Trophoblast cell (in vitro differentiated cells and primary cell): ENCODE results near the gene REP15.

Source experiments
- DNase-seq, 2 donors: peaks; one replicate each; pipeline ENCODE4 v3.0.0-alpha.2; 2016
- H2AFZ ChIP-seq: 2 replicates; pipeline ENCODE4 v1.6.1; 2013; ENCODE audit warnings: low read length, moderate library complexity, mild to moderate bottlenecking; ENCODE audit not compliant: insufficient read depth, poor library complexity
- H2AK5ac ChIP-seq: 2 replicates; pipeline ENCODE4 v1.6.1; 2013; ENCODE audit warnings: mild to moderate bottlenecking, low read length
- H2BK120ac ChIP-seq: 2 replicates; pipeline ENCODE4 v1.6.1; 2013; ENCODE audit warnings: low read length, mild to moderate bottlenecking, moderate library complexity; ENCODE audit not compliant: insufficient read depth, poor library complexity
- H2BK12ac ChIP-seq: 2 replicates; pipeline ENCODE4 v1.6.1; 2013; ENCODE audit warnings: mild to moderate bottlenecking, low read length, moderate library complexity
- H2BK5ac ChIP-seq: 2 replicates; pipeline ENCODE4 v1.6.1; 2013; ENCODE audit warnings: low read length, low read depth, moderate library complexity, mild to moderate bottlenecking; ENCODE audit not compliant: poor library complexity
- H3K14ac ChIP-seq: 2 replicates; pipeline ENCODE4 v1.6.1; 2013; ENCODE audit warnings: mild to moderate bottlenecking, low read length
- H3K18ac ChIP-seq: 2 replicates; pipeline ENCODE4 v1.6.1; 2013; ENCODE audit warnings: mild to moderate bottlenecking, low read length
- H3K23ac ChIP-seq: 2 replicates; pipeline ENCODE4 v1.6.1; 2013; ENCODE audit warnings: low read length
- H3K27ac ChIP-seq: 2 replicates; pipeline ENCODE4 v1.5.1; 2013; ENCODE audit warnings: low read depth, mild to moderate bottlenecking, inconsistent platforms, low read length, moderate library complexity
- H3K27me3 ChIP-seq: 2 replicates; pipeline ENCODE4 v1.6.1; 2013; ENCODE audit warnings: inconsistent platforms, mild to moderate bottlenecking, low read length, moderate library complexity; ENCODE audit not compliant: insufficient read depth
- H3K36me3 ChIP-seq, 2 experiments: 1 replicate in 1 of 2; 2 replicates in 1 of 2; pipeline ENCODE4 v1.6.1; 2013; ENCODE audit warnings: low read length in 2 of 2, mild to moderate bottlenecking in 2 of 2, moderate library complexity in 1 of 2; ENCODE audit not compliant: insufficient read depth in 2 of 2, control insufficient read depth in 1 of 2
- H3K4ac ChIP-seq: 2 replicates; pipeline ENCODE4 v1.6.1; 2013; ENCODE audit warnings: low read depth, mild to moderate bottlenecking, low read length, moderate library complexity
- H3K4me1 ChIP-seq, 2 experiments: 1 replicate in 1 of 2; 2 replicates in 1 of 2; pipeline ENCODE4 v1.6.1; 2013; ENCODE audit warnings: low read length in 2 of 2, mild to moderate bottlenecking in 2 of 2, moderate library complexity in 1 of 2; ENCODE audit not compliant: insufficient read depth in 2 of 2, control insufficient read depth in 1 of 2
- H3K4me2 ChIP-seq: 2 replicates; pipeline ENCODE4 v1.6.1; 2013; ENCODE audit warnings: inconsistent platforms, mild to moderate bottlenecking, low read length, moderate library complexity
- H3K4me3 ChIP-seq: 2 replicates; pipeline ENCODE4 v1.5.1; 2013; ENCODE audit warnings: mild to moderate bottlenecking, low read depth, low read length, inconsistent platforms
- H3K79me1 ChIP-seq: one replicate; pipeline ENCODE4 v1.6.1; 2013; ENCODE audit warnings: low read length
- H3K79me2 ChIP-seq: 2 replicates; pipeline ENCODE4 v1.6.1; 2013; ENCODE audit warnings: low read length, mild to moderate bottlenecking; ENCODE audit not compliant: control insufficient read depth, insufficient read depth, poor library complexity
- H3K9ac ChIP-seq: 2 replicates; pipeline ENCODE4 v1.6.1; 2013; ENCODE audit warnings: mild to moderate bottlenecking, low read length
- H3K9me3 ChIP-seq: 2 replicates; pipeline ENCODE4 v1.6.1; 2013; ENCODE audit warnings: low read depth, mild to moderate bottlenecking, control low read depth, inconsistent platforms, low read length; ENCODE audit not compliant: insufficient read depth
- H4K12ac ChIP-seq: 2 replicates; pipeline ENCODE4 v1.6.1; 2013; ENCODE audit warnings: low read depth, mild to moderate bottlenecking, low read length, moderate library complexity
- H4K8ac ChIP-seq: 2 replicates; pipeline ENCODE4 v1.6.1; 2013; ENCODE audit warnings: low read depth, mild to moderate bottlenecking, low read length, moderate library complexity
- H4K91ac ChIP-seq: one replicate; pipeline ENCODE4 v1.6.1; 2013; ENCODE audit warnings: low read depth, mild to moderate bottlenecking, low read length, moderate library complexity
- WGBS: extraction: QIAGEN DNeasy Blood & Tissue Kit; methylation state at CpG from one replicate; pipeline ENCODE4 v1.1.7; 2013; ENCODE audit warnings: missing lambda C conversion rate; ENCODE audit not compliant: insufficient read length, insufficient coverage; ENCODE audit errors: extremely low coverage; 5-methylcytosine and 5-hydroxymethylcytosine counted together

The REP15 gene

GRCh38 chr12:27705263-27705662 lies 9.0 kb downstream of the REP15 start:
- no peak overlapping the region for H3K4me2 ChIP-seq
- H3K23ac ChIP-seq = no peak overlapping the region
- no CpG with 5 or more reads among the region's 8 CpGs for WGBS

DNA sequence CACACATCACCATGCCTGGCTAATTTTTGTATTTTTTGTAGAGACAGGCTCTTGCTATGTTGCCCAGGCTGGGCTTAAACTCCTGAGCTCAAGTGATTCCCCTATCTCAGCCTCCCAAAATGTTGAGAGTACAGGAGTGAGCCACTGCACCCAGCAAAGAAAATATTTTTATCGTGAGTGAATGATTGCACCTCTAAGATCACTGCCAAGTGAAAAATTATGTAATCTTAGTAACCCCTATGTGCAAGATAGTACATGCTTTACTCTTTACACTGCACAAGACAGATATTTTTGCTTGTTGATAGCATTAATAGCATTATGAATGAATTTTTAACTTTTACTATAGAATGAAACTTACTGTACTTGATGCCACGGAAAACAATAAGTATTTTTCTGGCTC lies 11.0 kb downstream of the REP15 start:
- no peak overlapping the region for H2AFZ ChIP-seq
- no peak overlapping the region for H3K27ac ChIP-seq
- H3K4me2 ChIP-seq = no peak overlapping the region
- no peaks in the 10 kb centered on the region for H3K27me3 ChIP-seq
- H3K4me1 ChIP-seq = no peaks in the 10 kb centered on the region
- no peak overlapping the region for H2BK5ac ChIP-seq
- no peak overlapping the region for H3K4me3 ChIP-seq
- H3K36me3 ChIP-seq = no peaks in the 10 kb centered on the region
- H2BK12ac ChIP-seq = no peak overlapping the region
- no peak overlapping the region for H3K9ac ChIP-seq
- H4K12ac ChIP-seq = no peak overlapping the region
- no peak for DNase-seq
- no peak overlapping the region for H4K8ac ChIP-seq
- H3K9me3 ChIP-seq = no peaks in the 10 kb centered on the region
- no peak overlapping the region for H3K4ac ChIP-seq
- H2BK120ac ChIP-seq = no peak overlapping the region
- WGBS = no CpG with 5 or more reads among the region's 2 CpGs
- no peak overlapping the region for H3K14ac ChIP-seq
- peaks cover 10% of the 10 kb centered on the region for H3K79me1 ChIP-seq
- H3K18ac ChIP-seq = no peak overlapping the region
- H3K79me2 ChIP-seq = peaks cover 9% of the 10 kb centered on the region
- H2AK5ac ChIP-seq = no peak overlapping the region
- no peak overlapping the region for H3K23ac ChIP-seq
- no peak overlapping the region for H4K91ac ChIP-seq

More at GRCh38 chr12:27705263-27705662, 9.0 kb downstream of the REP15 start:
- Histone ChIP-seq H3K4ac (no peak overlapping the region), H2BK12ac (no peak overlapping the region), H2BK120ac (no peak overlapping the region), H3K79me2 (no peaks in the 10 kb centered on the region), H3K18ac (no peak overlapping the region), H3K79me1 (peaks cover 2% of the 10 kb centered on the region), H4K91ac (no peak overlapping the region), H3K4me1 (no peaks in the 10 kb centered on the region), H3K14ac (no peak overlapping the region), H3K27ac (no peak overlapping the region), H3K9me3 (no peaks in the 10 kb centered on the region), H2AFZ (no peak overlapping the region), H3K27me3 (no peaks in the 10 kb centered on the region), H2AK5ac (no peak overlapping the region), H4K8ac (no peak overlapping the region), H3K4me3 (no peak overlapping the region), H3K9ac (no peak overlapping the region), H3K36me3 (no peaks in the 10 kb centered on the region), H4K12ac (no peak overlapping the region), H2BK5ac (no peak overlapping the region)
- no peak for DNase-seq

- no peaks in the 10 kb centered on the region for H3K27me3 ChIP-seq
- no peak overlapping the region for H4K12ac ChIP-seq
- no peak overlapping the region for H3K4me2 ChIP-seq
- H4K91ac ChIP-seq = no peak overlapping the region
- WGBS = no CpG with 5 or more reads among the region's 12 CpGs
- peaks cover 13% of the 10 kb centered on the region for H3K79me2 ChIP-seq
- peaks cover 0 to 3% of the 10 kb centered on the region in 2 experiments for H3K36me3 ChIP-seq
- H2BK120ac ChIP-seq = no peak overlapping the region
- peaks cover 10% of the 10 kb centered on the region for H3K79me1 ChIP-seq
- no peak overlapping the region for H3K23ac ChIP-seq
- H4K8ac ChIP-seq = no peak overlapping the region
- H3K4ac ChIP-seq = no peak overlapping the region
- no peak overlapping the region for H3K27ac ChIP-seq
- no peak for DNase-seq
- no peaks in the 10 kb centered on the region for H3K9me3 ChIP-seq
- H3K14ac ChIP-seq = no peak overlapping the region
- no peak overlapping the region for H2BK12ac ChIP-seq
- no peak overlapping the region for H2AK5ac ChIP-seq
- no peaks in the 10 kb centered on the region for H3K4me1 ChIP-seq
- no peak overlapping the region for H2BK5ac ChIP-seq
- no peak overlapping the region for H3K9ac ChIP-seq
- H3K18ac ChIP-seq = no peak overlapping the region
- no peak overlapping the region for H2AFZ ChIP-seq
- no peak overlapping the region for H3K4me3 ChIP-seq
Observed at GRCh38 chr12:27709212-27709931, 13.1 kb downstream of the REP15 start.

DNA sequence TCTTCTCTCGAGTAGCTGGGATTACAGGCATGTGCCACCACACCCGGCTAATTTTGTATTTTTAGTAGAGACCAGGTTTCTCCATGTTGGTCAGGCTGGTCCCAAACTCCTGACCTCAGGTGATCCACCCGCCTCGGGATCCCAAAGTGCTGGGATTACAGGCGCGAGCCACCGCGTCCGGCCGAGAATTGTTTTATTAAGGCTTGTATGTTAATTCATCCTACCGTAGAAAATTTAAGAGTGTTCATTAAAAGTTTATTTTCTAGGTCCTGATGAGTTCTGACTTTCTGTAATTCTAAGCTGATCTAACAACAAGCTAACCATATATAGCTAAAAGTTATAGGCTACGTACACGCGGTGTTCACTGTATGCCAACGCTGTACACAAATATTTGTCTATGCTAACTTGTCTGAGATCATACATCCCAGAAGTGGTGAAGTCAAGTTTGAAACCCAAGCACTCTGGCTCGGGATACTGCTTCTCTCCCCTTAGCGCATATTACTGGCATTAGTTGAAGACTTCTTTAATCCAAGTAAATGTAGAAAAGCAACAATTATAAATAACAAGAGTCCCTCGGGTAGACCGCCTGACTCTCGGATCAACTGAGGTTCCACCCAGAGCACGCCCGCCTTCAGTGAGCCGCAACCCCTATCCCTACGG lies 13.8 kb downstream of the REP15 start:
- peaks cover 13% of the 10 kb centered on the region for H3K79me2 ChIP-seq
- no peak overlapping the region for H2BK5ac ChIP-seq
- H3K4ac ChIP-seq = peak overlapping the region; percentile 18
- H2BK120ac ChIP-seq = no peak overlapping the region
- peak overlapping the region; percentile 61 for H4K91ac ChIP-seq
- peak overlapping the region; percentile 35 for H4K12ac ChIP-seq
- H3K27ac ChIP-seq = no peak overlapping the region
- H4K8ac ChIP-seq = peak overlapping the region; percentile 89
- H3K4me2 ChIP-seq = peak overlapping the region; percentile 87
- H3K27me3 ChIP-seq = no peaks in the 10 kb centered on the region
- peak overlapping the region; percentile 68 for H3K4me3 ChIP-seq
- no peaks in the 10 kb centered on the region for H3K9me3 ChIP-seq
- WGBS = no CpG with 5 or more reads among the region's 24 CpGs
- H2AK5ac ChIP-seq = no peak overlapping the region
- DNase-seq = peak; percentile 14 to 54
- no peak overlapping the region for H2BK12ac ChIP-seq
- no peak overlapping the region for H3K14ac ChIP-seq
- peaks cover 1 to 4% of the 10 kb centered on the region in 2 experiments for H3K36me3 ChIP-seq
- no peak overlapping the region for H3K23ac ChIP-seq
- H3K79me1 ChIP-seq = peaks cover 10% of the 10 kb centered on the region
- no peaks in the 10 kb centered on the region for H3K4me1 ChIP-seq
- H3K18ac ChIP-seq = no peak overlapping the region
- H2AFZ ChIP-seq = peak overlapping the region; percentile 75
- H3K9ac ChIP-seq = no peak overlapping the region
